Activated CD4-positive, alpha-beta T cell treated with anti-CD3 and anti-CD28 coated beads, Interleukin-2, amount 10 ng/mL, durations not matched to agents 24 days and 14 days (primary cell): ENCODE data around the gene SIT1. TPM values are rescaled to one million over a fixed set of nuclear protein-coding genes. Genes with fewer than 3 reads are reported as not detected.
A peak's percentile ranks its signal among the peaks of the same experiment; 100 is the strongest.
"Not testable (repeated sequence)": the region's sequence is repeated elsewhere in the genome, so short reads cannot be mapped to it uniquely, and the experiment has no call there.

Experiments
- DNase-seq: peaks from one replicate; pipeline ENCODE4 v3.0.0; 2022
- H3K27ac Mint-ChIP-seq: one replicate; pipeline ENCODE4 v1.8.0; 2022; ENCODE audit warnings: mild to moderate bottlenecking, mixed read lengths
- H3K27me3 Mint-ChIP-seq: one replicate; pipeline ENCODE4 v1.8.0; 2022; ENCODE audit warnings: mixed read lengths
- H3K36me3 Mint-ChIP-seq: one replicate; pipeline ENCODE4 v1.8.0; 2022; ENCODE audit warnings: low read depth, mild to moderate bottlenecking, mixed read lengths
- H3K4me1 Mint-ChIP-seq: one replicate; pipeline ENCODE4 v1.8.0; 2021; ENCODE audit warnings: mixed read lengths
- H3K4me3 Mint-ChIP-seq: one replicate; pipeline ENCODE4 v1.8.0; 2022; ENCODE audit warnings: mild to moderate bottlenecking, moderate library complexity, mixed read lengths
- H3K9me3 Mint-ChIP-seq: one replicate; pipeline ENCODE4 v1.8.0; 2021; ENCODE audit warnings: mixed read lengths
- intact Hi-C: fragments of 100-400 bp; cut with micrococcal nuclease; formaldehyde crosslinking; loops from one replicate; pipeline ENCODE4 v1.15.1; 2023
- total RNA-seq: library from RNA; stranded (reverse); gene quantifications from 2 replicates; pipeline ENCODE4 v1.2.3, GENCODE V29; 2022

Gene SIT1
- total RNA-seq, 1 donor from 2014 or later: 81.8 TPM

DNA sequence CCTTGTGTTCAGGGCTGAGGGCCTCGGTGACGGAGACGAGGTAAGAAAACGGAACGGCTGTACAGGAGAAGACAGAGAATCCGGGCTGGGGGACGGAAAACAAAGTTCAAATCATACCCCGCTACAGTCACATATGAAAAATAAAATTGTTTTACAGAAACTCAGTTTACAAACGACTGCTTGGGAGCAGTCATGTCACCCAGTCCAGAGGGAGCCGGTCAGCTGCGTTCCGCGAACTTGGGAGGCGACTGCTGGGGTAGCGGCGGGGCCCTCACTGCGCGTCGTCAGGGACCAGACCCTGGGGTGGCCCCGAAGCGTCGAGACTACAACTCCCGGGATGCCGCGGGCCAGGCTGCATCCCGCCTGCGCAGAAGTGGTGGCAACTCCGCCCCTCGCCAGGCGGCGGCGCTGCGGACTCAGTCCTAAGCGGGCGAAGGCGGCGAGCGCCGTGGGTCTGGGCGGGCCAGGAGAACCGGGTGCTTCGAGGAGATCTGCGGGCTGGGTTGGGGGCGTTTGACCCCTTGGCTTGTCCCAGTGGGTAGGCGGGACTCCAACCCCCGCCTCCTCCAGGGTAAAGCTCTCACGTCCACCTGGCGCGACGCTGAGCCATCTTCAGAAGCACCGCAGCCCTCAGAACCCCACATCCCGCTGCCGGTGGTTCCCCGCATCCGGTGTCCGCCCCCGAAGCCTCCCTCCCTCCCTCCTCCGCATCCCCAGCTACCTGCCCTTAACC lies 4.0 kb downstream of the SIT1 start:
- H3K4me3 Mint-ChIP-seq: peak overlapping the region; percentile 92
- DNase-seq: peak; percentile 98
- H3K27ac Mint-ChIP-seq: peak overlapping the region; percentile 96
- H3K9me3 Mint-ChIP-seq: no peaks in the 10 kb centered on the region
- H3K4me1 Mint-ChIP-seq: peaks cover 41% of the 10 kb centered on the region
- intact Hi-C loops: loop anchor here (1.0 to 5.0 kb wide), 6 partner anchors 11 to 534 kb away; partner anchors contain the start of genes CREB3, TLN1 and TPM2
- no peaks in the 10 kb centered on the region for H3K27me3 Mint-ChIP-seq
- peaks cover 24% of the 10 kb centered on the region for H3K36me3 Mint-ChIP-seq

- H3K27ac Mint-ChIP-seq: peak overlapping the region; percentile 96
- intact Hi-C loops: loop anchor here (1.0 to 5.0 kb wide), 5 partner anchors 27 to 534 kb away; partner anchors contain the start of genes CREB3, TLN1 and TPM2
- peak overlapping the region; percentile 92 for H3K4me3 Mint-ChIP-seq
- peaks cover 36% of the 10 kb centered on the region for H3K4me1 Mint-ChIP-seq
- no peak for DNase-seq
- no peaks in the 10 kb centered on the region for H3K27me3 Mint-ChIP-seq
- H3K9me3 Mint-ChIP-seq: no peaks in the 10 kb centered on the region
- peaks cover 29% of the 10 kb centered on the region for H3K36me3 Mint-ChIP-seq
Measured at GRCh38 chr9:35646153-35646532, 4.6 kb downstream of the SIT1 start.

DNA sequence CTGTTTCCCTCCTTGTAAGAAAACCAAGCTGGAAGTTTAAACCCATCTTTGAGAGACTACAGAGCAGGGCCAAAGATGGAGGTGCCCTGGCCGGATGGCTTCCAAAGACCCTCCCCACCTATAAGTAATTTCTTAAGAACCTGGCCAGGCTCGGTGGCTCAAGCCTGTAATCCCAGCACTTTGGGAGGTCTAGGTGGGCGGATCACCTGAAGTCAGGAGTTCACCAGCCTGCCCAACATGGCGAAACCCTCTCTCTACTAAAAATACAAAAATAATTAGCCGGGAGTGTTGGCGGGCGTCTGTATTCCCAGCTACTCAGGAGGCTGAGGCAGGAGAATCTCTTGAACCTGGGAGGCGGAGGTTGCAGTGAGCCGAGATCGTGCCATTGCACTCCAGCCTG lies 5.0 kb downstream of the SIT1 start:
- H3K9me3 Mint-ChIP-seq, DNase-seq, H3K27me3 Mint-ChIP-seq: not testable (repeated sequence)
- H3K4me1 Mint-ChIP-seq: peaks cover 33% of the 10 kb centered on the region
- intact Hi-C loops: loop anchor here (1.0 to 5.0 kb wide), 5 partner anchors 26 to 533 kb away; partner anchors contain the start of genes CREB3, TLN1 and TPM2
- peaks cover 33% of the 10 kb centered on the region for H3K36me3 Mint-ChIP-seq
- H3K4me3 Mint-ChIP-seq: peak overlapping the region; percentile 92
- peak overlapping the region; percentile 96 for H3K27ac Mint-ChIP-seq

- DNase-seq: no peak
- peaks cover 6% of the 10 kb centered on the region for H3K9me3 Mint-ChIP-seq
- no peaks in the 10 kb centered on the region for H3K27me3 Mint-ChIP-seq
- intact Hi-C loops: no loop called here
- peaks cover 35% of the 10 kb centered on the region for H3K4me1 Mint-ChIP-seq
- peaks cover 32% of the 10 kb centered on the region for H3K36me3 Mint-ChIP-seq
- no peak overlapping the region for H3K4me3 Mint-ChIP-seq
- no peak overlapping the region for H3K27ac Mint-ChIP-seq
Measured at GRCh38 chr9:35643046-35643445, 7.7 kb downstream of the SIT1 start.

DNA sequence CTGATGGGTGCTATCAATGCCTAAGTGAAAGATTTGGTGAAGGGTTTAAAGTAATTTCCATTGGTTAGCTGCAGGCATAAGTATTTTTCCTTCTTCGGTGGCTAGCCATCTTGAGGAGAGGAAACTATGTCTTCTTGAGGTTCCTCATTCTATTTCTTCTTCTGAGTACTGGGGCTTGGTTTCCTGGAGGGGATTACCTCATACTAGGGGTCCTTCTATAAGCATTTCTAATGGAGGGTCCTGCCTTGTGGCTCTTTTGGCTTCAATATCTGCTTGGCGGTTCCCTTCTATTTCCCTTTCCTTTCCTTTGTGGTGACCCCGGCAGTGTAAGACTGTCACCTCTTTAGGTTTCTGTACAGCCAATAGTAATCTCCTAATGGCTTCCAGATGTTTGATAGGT lies 9.3 kb downstream of the SIT1 start:
- Mint-ChIP-seq H3K36me3 (peaks cover 31% of the 10 kb centered on the region), H3K4me1 (peaks cover 41% of the 10 kb centered on the region)
- DNase-seq, intact Hi-C loops, H3K4me3 Mint-ChIP-seq, H3K27me3 Mint-ChIP-seq, H3K27ac Mint-ChIP-seq, H3K9me3 Mint-ChIP-seq: not testable (repeated sequence)

DNA sequence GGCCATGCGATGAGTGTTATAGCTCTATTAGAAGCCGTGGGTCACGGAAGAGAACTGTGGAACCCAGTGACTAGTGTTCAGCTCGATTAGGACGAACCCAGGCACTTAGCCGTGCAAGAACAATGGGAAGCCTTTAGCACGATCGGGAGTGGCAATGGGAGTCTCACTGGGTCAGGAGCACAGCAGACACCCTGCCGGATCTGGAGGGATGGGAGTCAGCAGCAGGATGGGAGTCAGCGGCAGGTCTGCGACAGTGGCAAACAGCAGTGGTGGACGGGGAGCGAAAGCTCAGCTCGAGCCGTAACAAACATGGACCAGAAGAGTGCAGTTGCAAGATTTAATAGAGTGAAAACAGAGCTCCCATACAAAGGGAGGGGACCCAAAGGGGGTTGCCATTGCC lies 10.3 kb downstream of the SIT1 start:
- H3K27me3 Mint-ChIP-seq, DNase-seq, intact Hi-C loops, H3K4me3 Mint-ChIP-seq, H3K9me3 Mint-ChIP-seq: not testable (repeated sequence)
- H3K36me3 Mint-ChIP-seq: peaks cover 31% of the 10 kb centered on the region
- H3K27ac Mint-ChIP-seq: peak overlapping the region; percentile 85
- H3K4me1 Mint-ChIP-seq: peaks cover 46% of the 10 kb centered on the region

DNA sequence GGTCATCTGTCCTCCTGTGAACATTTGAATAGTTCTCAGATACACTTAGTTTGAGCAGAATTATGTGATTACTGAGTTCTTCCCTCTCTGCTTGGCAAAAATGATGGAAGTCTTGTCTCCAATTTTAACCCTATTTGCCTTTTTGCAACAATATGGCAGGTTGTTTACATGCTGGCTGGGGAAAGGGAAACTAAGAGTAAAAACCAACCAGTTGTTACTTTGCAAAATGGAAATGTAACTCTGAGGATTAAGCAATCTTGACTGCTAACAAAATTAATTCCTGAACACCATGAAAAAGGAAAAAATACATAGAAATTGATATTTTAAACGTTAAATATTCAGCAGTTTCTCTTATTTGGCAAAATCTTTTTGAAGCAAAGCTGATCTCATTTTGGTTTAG lies 11.1 kb downstream of the SIT1 start:
- Mint-ChIP-seq H3K27ac (peak overlapping the region; percentile 90), H3K36me3 (peaks cover 30% of the 10 kb centered on the region), H3K27me3 (no peaks in the 10 kb centered on the region), H3K9me3 (peaks cover 6% of the 10 kb centered on the region), H3K4me3 (peak overlapping the region; percentile 39), H3K4me1 (peaks cover 51% of the 10 kb centered on the region)
- no peak for DNase-seq
- intact Hi-C loops: no loop called here

DNA sequence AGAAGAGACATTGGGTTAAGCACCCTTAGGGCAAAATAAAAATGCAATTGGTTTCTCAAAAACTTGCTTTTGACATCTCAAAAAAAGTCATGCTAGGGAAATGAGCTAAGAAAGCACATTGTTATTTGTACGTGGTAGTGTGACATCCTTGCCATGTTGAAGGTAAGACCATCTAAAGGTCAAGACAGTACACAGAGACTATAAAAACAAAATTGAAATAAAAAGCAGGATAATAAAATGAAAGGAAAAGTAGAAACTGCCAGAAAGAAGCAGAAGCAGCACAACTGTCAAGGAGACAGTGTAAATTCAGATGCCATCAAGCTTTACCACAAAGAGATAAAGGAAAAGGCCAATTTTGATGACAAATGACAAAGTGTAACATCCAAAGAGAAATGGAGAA lies 11.5 kb downstream of the SIT1 start:
- H3K9me3 Mint-ChIP-seq, H3K27me3 Mint-ChIP-seq, intact Hi-C loops, DNase-seq: not testable (repeated sequence)
- H3K36me3 Mint-ChIP-seq: peaks cover 26% of the 10 kb centered on the region
- peak overlapping the region; percentile 39 for H3K4me3 Mint-ChIP-seq
- peaks cover 48% of the 10 kb centered on the region for H3K4me1 Mint-ChIP-seq
- peak overlapping the region; percentile 90 for H3K27ac Mint-ChIP-seq

DNA sequence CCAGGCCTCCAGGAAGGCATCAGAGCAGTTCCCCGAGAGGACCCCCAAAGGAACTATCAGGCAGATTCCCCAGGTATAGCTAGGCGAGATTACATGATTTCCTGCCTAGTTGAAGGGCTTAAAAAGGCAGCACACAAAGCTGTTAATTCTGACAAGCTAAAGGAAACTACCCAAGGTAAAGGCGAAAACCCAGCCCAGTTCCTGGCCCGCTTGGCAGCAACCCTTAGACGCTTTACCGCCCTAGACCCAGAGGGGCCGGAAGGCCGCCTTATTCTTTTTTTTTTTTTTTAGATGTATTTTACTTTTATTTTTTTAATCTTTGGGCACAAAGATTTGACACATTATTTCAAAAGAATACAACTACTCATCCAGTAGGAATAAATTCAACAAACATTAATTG lies 12.0 kb downstream of the SIT1 start:
- peaks cover 26% of the 10 kb centered on the region for H3K36me3 Mint-ChIP-seq
- H3K27ac Mint-ChIP-seq: peak overlapping the region; percentile 75
- DNase-seq: peak; percentile 79
- H3K4me1 Mint-ChIP-seq: peaks cover 48% of the 10 kb centered on the region
- H3K4me3 Mint-ChIP-seq, H3K9me3 Mint-ChIP-seq, intact Hi-C loops, H3K27me3 Mint-ChIP-seq: not testable (repeated sequence)

GRCh38 chr9:35637427-35637955 lies 13.2 kb downstream of the SIT1 start:
- Mint-ChIP-seq H3K27ac (peak overlapping the region; percentile 3), H3K36me3 (peaks cover 20% of the 10 kb centered on the region), H3K4me1 (peaks cover 48% of the 10 kb centered on the region)
- H3K27me3 Mint-ChIP-seq, H3K9me3 Mint-ChIP-seq, intact Hi-C loops, H3K4me3 Mint-ChIP-seq, DNase-seq: not testable (repeated sequence)

DNA sequence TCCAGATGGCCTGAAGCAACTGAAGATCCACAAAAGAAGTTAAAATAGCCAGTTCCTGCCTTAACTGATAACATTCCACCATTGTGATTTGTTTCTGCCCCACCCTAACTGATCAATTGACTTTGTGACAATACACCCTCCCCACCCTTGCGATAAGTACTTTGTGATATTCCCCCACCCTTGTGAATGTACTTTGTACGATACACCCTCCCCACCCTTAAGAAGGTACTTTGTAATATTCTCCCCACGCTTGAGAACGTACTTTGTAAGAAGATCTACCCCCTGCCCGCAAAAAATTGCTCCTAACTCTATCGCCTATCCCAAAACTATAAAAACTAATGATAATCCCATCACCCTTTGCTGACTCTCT lies 13.9 kb downstream of the SIT1 start:
- H3K4me3 Mint-ChIP-seq, H3K9me3 Mint-ChIP-seq, DNase-seq, intact Hi-C loops, H3K27me3 Mint-ChIP-seq: not testable (repeated sequence)
- Mint-ChIP-seq H3K27ac (peak overlapping the region; percentile 59), H3K4me1 (peaks cover 48% of the 10 kb centered on the region), H3K36me3 (peaks cover 20% of the 10 kb centered on the region)

- H3K36me3 Mint-ChIP-seq: peaks cover 16% of the 10 kb centered on the region
- peak overlapping the region; percentile 59 for H3K27ac Mint-ChIP-seq
- intact Hi-C loops: no loop called here
- H3K4me3 Mint-ChIP-seq: no peak overlapping the region
- peaks cover 6% of the 10 kb centered on the region for H3K9me3 Mint-ChIP-seq
- no peak for DNase-seq
- H3K27me3 Mint-ChIP-seq: no peaks in the 10 kb centered on the region
- peaks cover 48% of the 10 kb centered on the region for H3K4me1 Mint-ChIP-seq
Measured at GRCh38 chr9:35636135-35636876, 14.4 kb downstream of the SIT1 start.

- intact Hi-C loops: loop anchor here (2.0 kb wide), 1 partner anchor 17 kb away; the partner anchor contains the start of gene CD72
- Mint-ChIP-seq H3K27me3 (no peaks in the 10 kb centered on the region), H3K4me3 (no peak overlapping the region), H3K9me3 (peaks cover 6% of the 10 kb centered on the region), H3K4me1 (peaks cover 48% of the 10 kb centered on the region), H3K27ac (peak overlapping the region; percentile 14), H3K36me3 (peaks cover 11% of the 10 kb centered on the region)
- DNase-seq: no peak
Measured at GRCh38 chr9:35635730-35636129, 15.0 kb downstream of the SIT1 start.

GRCh38 chr9:35629597-35629996 lies 21.1 kb downstream of the SIT1 start:
- no peak for DNase-seq
- Mint-ChIP-seq H3K27ac (no peak overlapping the region), H3K36me3 (no peaks in the 10 kb centered on the region), H3K27me3 (no peaks in the 10 kb centered on the region), H3K4me1 (peaks cover 8% of the 10 kb centered on the region), H3K4me3 (no peak overlapping the region), H3K9me3 (no peaks in the 10 kb centered on the region)
- intact Hi-C loops: no loop called here
